GM10847 (cell line): Measurements from ENCODE around the gene SH3D21.

Source experiments
- POLR2A ChIP-seq: IDR thresholded peaks from 2 replicates; pipeline ENCODE4 v1.6.1; 2011; ENCODE audit not compliant: insufficient read length; ENCODE audit errors: extremely low read depth

The SH3D21 gene

DNA sequence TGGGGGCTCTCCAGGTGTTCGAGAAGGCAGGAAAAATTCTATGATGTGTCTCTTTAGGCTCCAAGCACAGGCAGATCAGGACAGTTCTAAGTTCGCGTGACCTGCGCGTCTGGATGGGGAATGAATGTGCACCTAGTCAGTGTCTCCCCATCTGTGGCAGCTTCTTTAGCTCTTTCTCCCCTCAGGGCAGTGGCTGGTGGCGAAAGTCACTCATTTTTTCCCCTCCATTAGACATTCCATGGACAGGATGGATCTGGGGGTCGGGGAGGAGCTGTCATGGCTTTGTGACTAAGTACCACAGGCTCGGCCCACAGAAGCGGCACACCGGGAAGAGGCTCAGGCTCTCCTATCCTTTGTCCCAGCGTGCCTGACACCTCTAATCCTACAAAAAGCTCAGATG lies 48.3 kb downstream of the SH3D21 start:
- no peak for TF ChIP-seq POLR2A

- no peak for TF ChIP-seq POLR2A
These were observed 49.6 kb downstream of the SH3D21 start for GRCh38 chr1:36355811-36356210.

DNA sequence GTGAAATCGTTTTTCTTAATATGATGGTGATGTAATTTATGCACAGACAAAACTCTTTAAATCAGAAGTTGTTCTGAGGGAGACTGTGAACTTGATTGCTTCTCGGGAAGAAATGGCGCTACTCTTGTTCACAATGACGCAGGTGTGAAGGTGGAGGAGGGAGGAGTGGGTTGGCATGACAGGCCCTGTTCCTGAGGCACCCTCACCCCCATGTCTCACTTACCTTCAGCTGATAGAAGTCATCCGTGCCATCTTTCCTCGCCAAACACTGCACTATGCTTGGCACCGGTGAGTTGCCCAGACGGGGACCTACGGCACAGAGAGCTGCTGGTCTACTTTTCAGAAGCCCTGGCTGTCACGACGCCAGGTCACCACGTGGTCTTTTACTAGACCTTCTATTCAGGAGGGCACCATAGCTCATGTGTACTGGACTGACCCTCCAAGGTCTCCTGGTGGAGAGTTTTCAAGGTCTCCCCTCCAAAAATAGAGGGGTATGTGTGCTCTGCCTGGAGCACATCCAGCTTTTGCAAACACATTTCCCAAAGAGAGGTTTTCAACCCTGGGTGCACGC lies 52.4 kb downstream of the SH3D21 start:
- no peak for TF ChIP-seq POLR2A

DNA sequence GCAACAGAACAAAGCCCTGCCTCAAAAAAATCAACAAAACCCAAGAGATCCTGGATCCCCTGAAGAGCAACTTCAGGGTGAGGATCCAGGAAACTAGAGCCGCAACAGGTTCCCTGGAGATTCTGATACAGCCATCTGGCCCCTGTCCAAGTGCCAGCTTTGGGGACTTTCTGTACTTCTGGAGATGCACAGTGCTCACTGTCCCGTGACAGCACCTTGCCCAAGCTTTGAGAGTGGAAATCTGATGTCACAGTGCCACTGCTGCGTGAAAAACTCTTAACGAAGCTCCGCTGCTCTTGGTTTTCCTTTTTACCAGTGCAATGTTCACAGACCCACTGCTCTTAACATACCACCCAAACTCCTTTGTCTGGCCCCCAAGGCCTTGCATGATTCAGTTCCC lies 53.2 kb downstream of the SH3D21 start:
- no peak for TF ChIP-seq POLR2A

DNA sequence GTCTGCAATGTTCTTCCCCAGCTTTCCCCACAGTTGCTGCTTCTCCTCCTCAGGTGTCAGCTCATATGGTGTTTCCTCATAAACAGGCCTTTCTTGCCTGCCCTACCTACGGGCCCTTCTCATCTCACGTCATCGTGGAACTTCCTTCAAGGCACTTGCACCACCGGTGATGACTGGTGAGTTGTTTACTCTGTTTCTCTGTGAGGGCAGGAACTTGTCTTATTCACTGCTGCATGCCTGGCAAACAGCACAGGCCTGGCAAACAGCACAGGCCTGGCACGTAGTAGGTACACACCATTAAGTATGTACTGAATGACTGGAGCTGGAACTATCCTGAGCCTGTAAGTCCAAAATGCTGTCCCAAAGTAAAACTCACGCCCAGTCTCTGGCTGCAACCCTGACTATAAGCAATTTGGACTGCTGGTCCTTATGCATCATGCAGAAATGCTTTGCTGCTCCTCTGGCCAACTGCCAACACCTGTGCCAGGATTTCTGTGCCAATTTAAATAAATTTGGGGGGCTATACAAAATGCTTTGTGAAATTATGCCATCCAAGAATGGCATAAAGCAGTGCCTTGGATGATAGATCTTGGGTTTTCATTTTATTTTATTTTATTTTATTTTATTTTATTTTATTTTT lies 53.9 kb downstream of the SH3D21 start:
- TF ChIP-seq POLR2A, result no peak

- TF ChIP-seq POLR2A, result no peak
These were observed 59.2 kb downstream of the SH3D21 start for GRCh38 chr1:36365381-36365780.

DNA sequence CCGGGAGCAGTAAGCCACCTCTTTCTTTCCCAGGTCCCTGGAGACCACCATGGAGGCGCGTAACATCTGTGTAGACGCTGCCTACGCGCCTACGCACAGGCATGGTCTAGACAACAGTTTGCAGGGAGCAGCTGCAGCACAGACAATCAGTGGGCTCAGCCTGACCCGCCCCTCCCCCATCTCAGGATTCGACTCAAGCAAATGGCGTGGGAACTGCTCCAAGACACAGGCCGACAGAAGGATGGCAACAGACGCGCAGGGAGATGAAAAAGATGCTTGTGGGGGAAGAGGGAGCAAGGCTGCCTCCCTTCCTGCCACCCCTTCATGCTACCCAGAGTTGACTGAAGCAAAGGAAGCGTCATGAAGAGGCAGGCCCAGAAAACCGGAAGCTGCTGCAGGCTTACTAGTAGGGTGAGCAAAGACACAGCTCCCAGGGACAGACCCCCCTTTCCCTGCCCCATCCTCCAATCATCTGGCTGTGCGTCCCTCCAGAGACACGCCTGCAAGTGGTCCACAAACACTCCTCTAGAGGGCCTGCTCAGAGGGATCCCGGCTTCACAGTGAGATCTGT lies 60.0 kb downstream of the SH3D21 start:
- no peak for TF ChIP-seq POLR2A

- no peak for TF ChIP-seq POLR2A
These were observed 60.9 kb downstream of the SH3D21 start for GRCh38 chr1:36367066-36367465.

- TF ChIP-seq POLR2A, result no peak
These were observed 61.6 kb downstream of the SH3D21 start for GRCh38 chr1:36367798-36368197.

GRCh38 chr1:36369061-36369861 lies 63.1 kb downstream of the SH3D21 start:
- no peak for TF ChIP-seq POLR2A
